Thyroid gland (tissue), 4 donors: ENCODE data around the gene NR1H4. TPM values are rescaled to one million over a fixed set of nuclear protein-coding genes. Genes with fewer than 3 reads are reported as not detected.

Source experiments
- DNase-seq, 2 donors: peaks; one replicate each; pipeline ENCODE4 v3.0.0-alpha.2; 2019
- H3K27ac ChIP-seq, 3 donors: fragments of 200-600 bp; sonication (generic); 1 replicate in 2 of 3; 2 replicates in 1 of 3; pipeline ENCODE4 v1.5.1; 2016 to 2019; ENCODE audit warnings: mild to moderate bottlenecking in 1 of 3, moderate library complexity in 1 of 3
- H3K27me3 ChIP-seq: fragments of 200-600 bp; sonication (generic); one replicate; pipeline ENCODE4 v1.5.1; 2019
- H3K36me3 ChIP-seq, 2 donors: fragments of 200-600 bp; sonication (generic); one replicate each; pipeline ENCODE4 v1.5.1; 2016 to 2019
- H3K4me1 ChIP-seq, 2 donors: fragments of 200-600 bp; sonication (generic); one replicate each; pipeline ENCODE4 v1.5.1; 2017 to 2019
- H3K4me3 ChIP-seq, 3 donors: fragments of 200-600 bp; sonication (generic); replicated peaks in 1 of 3; 1 replicate in 2 of 3; 2 replicates in 1 of 3; pipeline ENCODE4 v1.5.1; 2016; ENCODE audit warnings: mild to moderate bottlenecking in 1 of 3
- H3K9me3 ChIP-seq: fragments of 200-600 bp; sonication (generic); one replicate; pipeline ENCODE4 v1.5.1; 2017
- CTCF ChIP-seq, 6 experiments: fragments of 200-600 bp in 3 of 6; fragments of 450-650 bp in 3 of 6; sonication (generic) in 3 of 6; IDR thresholded peaks; one replicate each; pipeline ENCODE4 v1.5.1; 2016 to 2019; ENCODE audit warnings: antibody characterized with exemption in 6 of 6, mild to moderate bottlenecking in 2 of 6, inconsistent platforms in 1 of 6, moderate library complexity in 1 of 6
- POLR2A ChIP-seq, 2 donors: fragments of 450-650 bp; IDR thresholded peaks; one replicate each; pipeline ENCODE4 v1.6.1; 2017; ENCODE audit warnings: antibody characterized with exemption in 2 of 2, mild to moderate bottlenecking in 2 of 2, moderate library complexity in 1 of 2
- WGBS, 2 donors: methylation state at CpG; one replicate each; pipeline ENCODE4 v1.1.5; 2017; 5-methylcytosine and 5-hydroxymethylcytosine counted together
- intact Hi-C: fragments of 100-400 bp; cut with DNase I; formaldehyde crosslinking; loops from one replicate; pipeline ENCODE4 v1.15.1; 2023
- total RNA-seq, 4 donors: library from RNA; depleted of rRNA; stranded (reverse); fragments of >200 nt; gene quantifications; one replicate each; pipeline ENCODE4 v1.2.3, GENCODE V29; 2016

The NR1H4 gene
- total RNA-seq, 4 donors from 2014 or later: not detected

GRCh38 chr12:100572184-100572583 lies 98.5 kb downstream of the NR1H4 start:
- 94 to 95% methylated on average over 3 of the region's 3 CpGs for WGBS, 2 donors
- TF ChIP-seq POLR2A (IDR thresholded peaks at IDR 0.05) (no peak), CTCF (IDR thresholded peaks at IDR 0.05) (no peak)
- Histone ChIP-seq H3K36me3 (no peaks in the 10 kb centered on the region), H3K4me3 (no peak overlapping the region), H3K4me1 (peaks cover 8 to 13% of the 10 kb centered on the region in 2 donors), H3K9me3 (no peaks in the 10 kb centered on the region), H3K27ac (no peak overlapping the region), H3K27me3 (no peaks in the 10 kb centered on the region)
- no peak for DNase-seq
- intact Hi-C loops: no loop called here

- Histone ChIP-seq H3K27me3 (no peaks in the 10 kb centered on the region), H3K27ac (peak within 1 kb of the TSS in 2 of 3 donors; percentile 34 to 63), H3K36me3 (no peaks in the 10 kb centered on the region), H3K4me1 (peaks cover 8 to 13% of the 10 kb centered on the region in 2 donors), H3K4me3 (peak within 1 kb of the TSS in 2 of 3 donors; percentile 2 to 56), H3K9me3 (no peaks in the 10 kb centered on the region)
- 1 to 5% methylated on average over 17 to 21 of the region's 70 CpGs for whole genome bisulfite sequencing, 2 donors
- peak in 1 of 2 donors; percentile 69 for TF ChIP-seq POLR2A (IDR thresholded peaks at IDR 0.05)
- no peak for TF ChIP-seq CTCF (IDR thresholded peaks at IDR 0.05)
- DNase-seq: peak; percentile 91
- intact Hi-C loops: no loop called here
These were observed 99.9 kb downstream of the NR1H4 start, which contains the start of gene GAS2L3 for GRCh38 chr12:100573292-100574186. Gene GAS2L3 (plus strand): TSS chr12:100573684. CDS start chr12:100594905, 21,221 bp downstream.

- WGBS, 2 donors: 11% methylated on average over 15 of the region's 15 CpGs
- no peak for TF ChIP-seq POLR2A (IDR thresholded peaks at IDR 0.05)
- no peak for TF ChIP-seq CTCF (IDR thresholded peaks at IDR 0.05)
- Histone ChIP-seq H3K4me3 (peak overlapping the region in 2 of 3 donors; percentile 2 to 56), H3K4me1 (peaks cover 8 to 13% of the 10 kb centered on the region in 2 donors), H3K27me3 (no peaks in the 10 kb centered on the region), H3K36me3 (no peaks in the 10 kb centered on the region), H3K9me3 (no peaks in the 10 kb centered on the region), H3K27ac (peak overlapping the region in 2 of 3 donors; percentile 34 to 63)
- peak; percentile 59 to 61 for DNase-seq
- intact Hi-C loops: no loop called here
These were observed 100.8 kb downstream of the NR1H4 start for GRCh38 chr12:100574187-100575074.

GRCh38 chr12:100576331-100577036 lies 102.8 kb downstream of the NR1H4 start:
- H3K9me3 ChIP-seq: no peaks in the 10 kb centered on the region
- TF ChIP-seq CTCF (IDR thresholded peaks at IDR 0.05) (no peak), POLR2A (IDR thresholded peaks at IDR 0.05) (no peak)
- no peak overlapping the region for H3K27ac ChIP-seq
- peaks cover 8 to 13% of the 10 kb centered on the region in 2 donors for H3K4me1 ChIP-seq
- no peak for DNase-seq
- H3K27me3 ChIP-seq: no peaks in the 10 kb centered on the region
- no peaks in the 10 kb centered on the region for H3K36me3 ChIP-seq
- WGBS, 2 donors: 81 to 85% methylated on average over 3 of the region's 3 CpGs
- no peak overlapping the region for H3K4me3 ChIP-seq
- intact Hi-C loops: no loop called here
